ENCODE measurements around the gene ASCC1. TPM values are rescaled to one million over a fixed set of nuclear protein-coding genes. Genes with fewer than 3 reads are reported as not detected.

The ASCC1 gene
- total RNA-seq, 4 donors from 2014 or later, result 23.5 to 37.8 (median 29.8) TPM

DNA sequence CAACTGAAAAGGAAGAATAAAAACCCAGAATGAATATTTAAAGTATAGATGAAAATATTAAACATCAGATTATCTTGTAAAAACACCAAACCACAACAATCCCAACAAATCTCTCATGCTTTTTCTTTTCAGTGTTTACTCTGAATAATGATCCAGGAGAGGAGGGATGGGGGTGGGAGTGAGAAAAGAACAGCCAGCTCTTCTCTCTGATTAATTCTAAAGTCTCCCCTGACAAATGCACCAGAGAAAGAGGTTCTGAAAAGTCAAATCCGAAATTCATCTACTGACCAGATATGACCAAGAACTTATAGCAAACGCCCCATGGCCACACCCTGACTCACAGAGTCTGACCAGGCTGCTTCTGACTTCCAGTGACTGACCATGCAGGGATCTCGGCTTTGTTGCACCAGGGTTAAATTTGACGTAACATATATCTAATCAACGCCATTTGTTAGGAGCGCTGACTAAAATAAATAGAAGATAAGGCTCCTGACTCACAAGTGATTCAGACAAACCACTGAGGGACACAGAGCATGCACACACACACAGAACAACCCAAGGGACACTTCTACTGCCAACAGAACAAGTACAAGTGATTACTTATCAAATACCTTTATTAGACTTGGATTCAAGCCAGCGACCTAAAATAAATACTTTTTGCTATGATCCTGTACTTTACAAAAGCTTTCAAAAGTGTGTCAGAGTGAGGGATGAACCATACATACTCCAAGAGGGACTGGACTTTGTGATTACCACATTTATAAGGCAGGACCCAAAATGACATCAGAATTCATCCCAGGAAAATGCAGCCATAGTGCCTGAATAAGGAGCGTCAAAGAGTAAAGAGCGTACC is 118.4 kb downstream of the ASCC1 start:
- TF ChIP-seq, protein P1, sequence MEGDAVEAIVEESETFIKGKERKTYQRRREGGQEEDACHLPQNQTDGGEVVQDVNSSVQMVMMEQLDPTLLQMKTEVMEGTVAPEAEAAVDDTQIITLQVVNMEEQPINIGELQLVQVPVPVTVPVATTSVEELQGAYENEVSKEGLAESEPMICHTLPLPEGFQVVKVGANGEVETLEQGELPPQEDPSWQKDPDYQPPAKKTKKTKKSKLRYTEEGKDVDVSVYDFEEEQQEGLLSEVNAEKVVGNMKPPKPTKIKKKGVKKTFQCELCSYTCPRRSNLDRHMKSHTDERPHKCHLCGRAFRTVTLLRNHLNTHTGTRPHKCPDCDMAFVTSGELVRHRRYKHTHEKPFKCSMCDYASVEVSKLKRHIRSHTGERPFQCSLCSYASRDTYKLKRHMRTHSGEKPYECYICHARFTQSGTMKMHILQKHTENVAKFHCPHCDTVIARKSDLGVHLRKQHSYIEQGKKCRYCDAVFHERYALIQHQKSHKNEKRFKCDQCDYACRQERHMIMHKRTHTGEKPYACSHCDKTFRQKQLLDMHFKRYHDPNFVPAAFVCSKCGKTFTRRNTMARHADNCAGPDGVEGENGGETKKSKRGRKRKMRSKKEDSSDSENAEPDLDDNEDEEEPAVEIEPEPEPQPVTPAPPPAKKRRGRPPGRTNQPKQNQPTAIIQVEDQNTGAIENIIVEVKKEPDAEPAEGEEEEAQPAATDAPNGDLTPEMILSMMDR (IDR thresholded peaks at IDR 0.05), result no peak
- TF ChIP-seq POLR2AphosphoS5 (IDR thresholded peaks at IDR 0.05) (no peak), POLR2A (IDR thresholded peaks at IDR 0.05; ENCODE audit: low read depth) (no peak), EP300 (IDR thresholded peaks at IDR 0.05) (no peak)
- H3K4me1 ChIP-seq, result no peaks in the 10 kb centered on the region
- 87% methylated on average over 9 of the region's 9 CpGs for WGBS
- H3K36me3 ChIP-seq, result peaks cover 18 to 64% (median 32%) of the 10 kb centered on the region in 4 donors
- H3K4me3 ChIP-seq, result no peak overlapping the region
- no peak overlapping the region for H3K27ac ChIP-seq (replicated peaks in 1 of 4)
- peak; percentile 45 for DNase-seq (ENCODE audit: extremely low spot score)
- H3K9me3 ChIP-seq, result no peaks in the 10 kb centered on the region
- H3K27me3 ChIP-seq, result no peaks in the 10 kb centered on the region
- intact Hi-C loops (cut with DNase I), result no loop called here

DNA sequence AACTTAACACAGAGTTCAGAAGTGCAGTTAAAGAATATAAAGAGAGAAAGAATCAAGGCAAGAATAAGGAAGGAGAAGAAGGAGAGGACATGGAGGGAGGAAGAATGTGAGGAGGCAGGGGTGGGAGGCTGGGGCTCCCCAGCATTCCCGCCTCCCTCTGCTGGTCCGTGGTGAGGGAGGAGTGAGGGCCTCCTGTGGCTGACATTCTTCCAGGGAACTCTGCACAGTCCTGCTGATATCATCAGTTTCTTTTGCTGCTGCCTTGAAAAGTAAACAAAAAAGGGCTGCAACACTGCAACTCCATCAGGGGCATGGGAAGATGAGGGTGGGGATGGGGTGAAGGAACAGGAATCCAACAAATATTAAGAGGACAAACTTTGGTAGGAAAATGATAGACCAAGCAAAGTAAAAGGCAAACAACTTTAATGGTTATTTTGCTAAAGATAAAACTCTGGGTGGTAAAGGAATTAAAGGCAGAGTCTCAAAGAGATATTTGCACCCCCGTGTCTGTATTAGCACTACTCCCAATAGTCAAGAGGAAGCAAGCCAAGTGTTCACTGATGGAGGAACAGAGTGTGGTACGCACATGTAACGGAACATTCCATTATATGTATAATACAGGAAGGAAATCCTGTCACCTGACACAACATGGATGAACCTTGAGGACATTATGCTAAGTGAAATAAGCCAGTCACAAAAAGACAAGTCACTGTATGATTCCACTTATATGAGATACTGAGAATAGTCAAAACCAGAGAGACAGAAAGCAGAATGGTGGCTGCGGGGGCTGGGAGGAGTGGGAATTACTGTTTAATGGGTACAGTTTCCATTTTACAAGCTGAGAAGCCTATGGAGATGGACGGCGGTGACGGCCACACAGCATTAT is 119.7 kb downstream of the ASCC1 start:
- WGBS, result 84% methylated on average over 9 of the region's 9 CpGs
- no peak for TF ChIP-seq EP300 (IDR thresholded peaks at IDR 0.05)
- H3K9me3 ChIP-seq, result no peaks in the 10 kb centered on the region
- H3K4me3 ChIP-seq, result no peak overlapping the region
- peaks cover 17 to 57% (median 20%) of the 10 kb centered on the region in 4 donors for H3K36me3 ChIP-seq
- H3K4me1 ChIP-seq, result no peaks in the 10 kb centered on the region
- intact Hi-C loops (cut with DNase I), result no loop called here
- H3K27ac ChIP-seq (replicated peaks in 1 of 4), result no peak overlapping the region
- no peaks in the 10 kb centered on the region for H3K27me3 ChIP-seq
- peak; percentile 74 for DNase-seq (ENCODE audit: extremely low spot score)

DNA sequence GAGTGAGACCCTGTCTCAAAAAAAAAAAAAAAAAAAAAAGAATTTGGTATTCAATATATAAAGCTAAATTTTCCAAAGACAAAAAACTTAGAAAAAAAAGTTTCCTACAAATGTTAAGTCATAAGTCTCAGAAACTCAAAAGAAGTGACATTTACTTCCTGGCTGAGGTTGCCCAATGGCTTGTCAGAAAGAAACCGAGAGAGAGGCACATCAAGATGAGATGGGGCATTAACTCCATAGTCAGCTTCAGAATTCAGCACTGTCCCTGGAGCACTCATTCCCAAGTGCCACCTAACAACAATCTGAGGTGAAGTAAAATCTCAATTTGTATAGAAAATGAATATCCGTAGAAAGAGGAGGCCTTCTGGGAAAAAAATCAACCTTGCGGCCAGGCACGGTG is 120.9 kb downstream of the ASCC1 start:
- TF ChIP-seq EP300 (IDR thresholded peaks at IDR 0.05) (no peak), POLR2AphosphoS5 (IDR thresholded peaks at IDR 0.05) (no peak), POLR2A (IDR thresholded peaks at IDR 0.05; ENCODE audit: low read depth) (no peak)
- TF ChIP-seq, protein P1 (IDR thresholded peaks at IDR 0.05), result no peak
- intact Hi-C loops (cut with DNase I), result no loop called here

DNA sequence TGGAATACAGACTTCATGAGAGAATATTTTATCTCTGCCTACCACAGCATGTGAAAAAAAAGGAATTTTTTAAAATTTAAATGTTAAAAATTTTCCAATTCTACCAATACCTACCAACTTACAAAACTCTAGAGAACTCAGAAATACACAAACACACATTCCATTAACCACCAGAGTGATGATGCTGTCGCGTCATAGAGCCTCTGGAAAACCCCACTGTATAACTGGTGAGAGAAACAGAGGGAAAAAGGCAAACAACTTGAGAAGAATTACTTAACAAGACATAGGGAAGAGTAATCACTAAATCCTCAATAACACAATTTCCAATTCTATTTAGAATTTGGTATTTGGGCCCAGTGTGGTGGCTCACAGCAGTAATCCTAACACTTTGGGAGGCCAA is 121.5 kb downstream of the ASCC1 start:
- no peak overlapping the region for H3K4me3 ChIP-seq
- TF ChIP-seq EP300 (IDR thresholded peaks at IDR 0.05) (no peak), POLR2AphosphoS5 (IDR thresholded peaks at IDR 0.05) (no peak), POLR2A (IDR thresholded peaks at IDR 0.05; ENCODE audit: low read depth) (no peak)
- TF ChIP-seq, protein P1 (IDR thresholded peaks at IDR 0.05), result no peak
- peaks cover 0 to 4% (median 0%) of the 10 kb centered on the region in 4 donors for H3K27me3 ChIP-seq
- 96% methylated on average over 2 of the region's 2 CpGs for WGBS
- no peaks in the 10 kb centered on the region for H3K9me3 ChIP-seq
- peaks cover 12 to 44% (median 18%) of the 10 kb centered on the region in 4 donors for H3K36me3 ChIP-seq
- no peak overlapping the region for H3K27ac ChIP-seq (replicated peaks in 1 of 4)
- no peak for DNase-seq (ENCODE audit: extremely low spot score)
- intact Hi-C loops (cut with DNase I), result no loop called here
- no peaks in the 10 kb centered on the region for H3K4me1 ChIP-seq

More for the DNA sequence above, 120.9 kb downstream of the ASCC1 start:
- Histone ChIP-seq H3K27ac (replicated peaks in 1 of 4) (no peak overlapping the region), H3K36me3 (peaks cover 12 to 48% (median 18%) of the 10 kb centered on the region in 4 donors), H3K27me3 (no peaks in the 10 kb centered on the region), H3K4me3 (no peak overlapping the region), H3K4me1 (no peaks in the 10 kb centered on the region), H3K9me3 (no peaks in the 10 kb centered on the region)
- 97% methylated on average over 4 of the region's 4 CpGs for WGBS
- DNase-seq (ENCODE audit: extremely low spot score), result no peak

DNA sequence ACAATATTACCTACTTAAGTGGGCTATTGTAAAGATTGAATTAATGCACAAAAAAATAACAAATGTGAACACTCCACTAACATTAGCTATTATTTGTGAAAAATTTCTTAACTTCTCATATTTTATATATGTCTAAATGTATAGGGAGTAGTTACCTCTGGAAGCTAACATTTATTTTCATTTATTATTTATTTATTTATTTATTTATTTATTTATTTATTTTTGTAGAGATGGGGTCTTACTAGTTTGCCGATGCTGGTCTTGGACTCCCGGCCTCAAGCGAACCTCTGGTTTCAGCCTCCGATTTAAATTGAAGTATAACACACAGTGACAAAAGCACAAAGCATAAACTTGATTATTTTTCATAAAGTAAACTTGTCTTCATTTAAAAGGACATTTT is 122.6 kb downstream of the ASCC1 start:
- Histone ChIP-seq H3K9me3 (no peaks in the 10 kb centered on the region), H3K27me3 (peaks cover 0 to 15% (median 5%) of the 10 kb centered on the region in 4 donors), H3K36me3 (peaks cover 12 to 38% (median 18%) of the 10 kb centered on the region in 4 donors), H3K4me3 (no peak overlapping the region), H3K27ac (replicated peaks in 1 of 4) (no peak overlapping the region), H3K4me1 (peaks cover 3 to 6% (median 5%) of the 10 kb centered on the region in 4 donors)
- intact Hi-C loops (cut with DNase I), result no loop called here
- no peak for DNase-seq (ENCODE audit: extremely low spot score)
- TF ChIP-seq POLR2A (IDR thresholded peaks at IDR 0.05; ENCODE audit: low read depth) (no peak), POLR2AphosphoS5 (IDR thresholded peaks at IDR 0.05) (no peak), EP300 (IDR thresholded peaks at IDR 0.05) (no peak)
- TF ChIP-seq, protein P1 (IDR thresholded peaks at IDR 0.05), result no peak
- WGBS, result 88% methylated on average over 4 of the region's 4 CpGs

All from esophagus muscularis mucosa (tissue), 4 donors.